ENCODE data around the gene PRKCH.
A peak's percentile ranks its signal among the peaks of the same experiment; 100 is the strongest.

Gene PRKCH

DNA sequence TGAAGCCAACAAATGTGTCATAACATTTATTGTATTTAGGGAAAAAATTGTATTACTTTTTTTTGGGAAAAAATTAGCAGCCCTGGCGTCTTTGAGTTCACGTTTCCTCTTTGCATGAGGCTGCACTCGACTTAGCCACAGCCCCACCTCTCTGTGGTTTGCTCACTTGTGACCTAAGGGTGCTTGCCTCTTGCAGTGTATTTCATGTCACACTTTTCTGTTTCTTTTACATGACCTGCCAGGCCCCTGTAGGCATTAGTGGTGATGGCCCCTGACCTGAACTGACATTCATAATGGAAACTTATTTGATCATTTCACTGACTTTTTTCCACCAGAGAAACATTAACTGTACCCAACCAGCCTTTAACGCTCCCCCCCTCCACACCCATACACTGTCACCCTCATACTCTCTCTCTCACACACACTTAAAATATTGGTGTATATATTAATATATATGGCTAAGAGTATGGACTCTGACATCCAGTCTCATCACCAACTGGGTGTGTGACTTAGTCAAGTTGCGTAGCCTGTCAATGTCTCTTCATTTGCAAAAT lies 122.9 kb downstream of the PRKCH start:
- Histone ChIP-seq H3K9me3 (ENCODE audit: insufficient read depth, low read depth, low read length) (no peaks in the 10 kb centered on the region), H3K4me3 (ENCODE audit: low read length, poor library complexity, severe bottlenecking) (peak overlapping the region; percentile 64), H3K9me2 (replicated peaks; ENCODE audit: low read depth, low read length) (no peaks in the 10 kb centered on the region), H3K36me3 (ENCODE audit: insufficient read depth, low read length) (peaks cover 30% of the 10 kb centered on the region; the same call in 1 of the 2 replicates), H3K4me2 (ENCODE audit: low read depth, low read length, poor library complexity, severe bottlenecking) (peak overlapping the region; percentile 78), H3K4me1 (ENCODE audit: insufficient read depth, low read length, poor library complexity, severe bottlenecking) (peaks cover 85% of the 10 kb centered on the region), H3K79me2 (ENCODE audit: insufficient read depth, low read length) (peaks cover 94% of the 10 kb centered on the region), H4K20me1 (ENCODE audit: insufficient read depth, low read length, poor library complexity, severe bottlenecking) (no peaks in the 10 kb centered on the region), H2AFZ (ENCODE audit: low read length) (no peak overlapping the region), H3K9ac (ENCODE audit: low read depth, low read length, poor library complexity, severe bottlenecking) (peak overlapping the region; percentile 73), H3K27me3 (ENCODE audit: insufficient read depth, low read length, poor library complexity, severe bottlenecking) (no peaks in the 10 kb centered on the region), H3F3A (ENCODE audit: low read depth) (peaks cover 8% of the 10 kb centered on the region)
- TF ChIP-seq, protein P1, sequence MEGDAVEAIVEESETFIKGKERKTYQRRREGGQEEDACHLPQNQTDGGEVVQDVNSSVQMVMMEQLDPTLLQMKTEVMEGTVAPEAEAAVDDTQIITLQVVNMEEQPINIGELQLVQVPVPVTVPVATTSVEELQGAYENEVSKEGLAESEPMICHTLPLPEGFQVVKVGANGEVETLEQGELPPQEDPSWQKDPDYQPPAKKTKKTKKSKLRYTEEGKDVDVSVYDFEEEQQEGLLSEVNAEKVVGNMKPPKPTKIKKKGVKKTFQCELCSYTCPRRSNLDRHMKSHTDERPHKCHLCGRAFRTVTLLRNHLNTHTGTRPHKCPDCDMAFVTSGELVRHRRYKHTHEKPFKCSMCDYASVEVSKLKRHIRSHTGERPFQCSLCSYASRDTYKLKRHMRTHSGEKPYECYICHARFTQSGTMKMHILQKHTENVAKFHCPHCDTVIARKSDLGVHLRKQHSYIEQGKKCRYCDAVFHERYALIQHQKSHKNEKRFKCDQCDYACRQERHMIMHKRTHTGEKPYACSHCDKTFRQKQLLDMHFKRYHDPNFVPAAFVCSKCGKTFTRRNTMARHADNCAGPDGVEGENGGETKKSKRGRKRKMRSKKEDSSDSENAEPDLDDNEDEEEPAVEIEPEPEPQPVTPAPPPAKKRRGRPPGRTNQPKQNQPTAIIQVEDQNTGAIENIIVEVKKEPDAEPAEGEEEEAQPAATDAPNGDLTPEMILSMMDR (conservative IDR thresholded peaks at IDR 0.05; ENCODE audit: low read length) = no peak
- no peak for TF ChIP-seq EZH2phosphoT487 (IDR thresholded peaks at IDR 0.05; ENCODE audit: borderline replicate concordance)

- TF ChIP-seq EZH2phosphoT487 (IDR thresholded peaks at IDR 0.05; ENCODE audit: borderline replicate concordance) = no peak
- TF ChIP-seq, protein P1 (conservative IDR thresholded peaks at IDR 0.05; ENCODE audit: low read length) = no peak
- H3K36me3 ChIP-seq (ENCODE audit: insufficient read depth, low read length) = peaks cover 60% of the 10 kb centered on the region
- H3K9ac ChIP-seq (ENCODE audit: low read depth, low read length, poor library complexity, severe bottlenecking) = peak overlapping the region; percentile 80
- no peaks in the 10 kb centered on the region for H3K9me3 ChIP-seq (ENCODE audit: insufficient read depth, low read depth, low read length)
- H3K79me2 ChIP-seq (ENCODE audit: insufficient read depth, low read length) = peaks cover 70% of the 10 kb centered on the region
- no peaks in the 10 kb centered on the region for H4K20me1 ChIP-seq (ENCODE audit: insufficient read depth, low read length, poor library complexity, severe bottlenecking)
- no peak overlapping the region for H2AFZ ChIP-seq (ENCODE audit: low read length)
- no peaks in the 10 kb centered on the region for H3K9me2 ChIP-seq (replicated peaks; ENCODE audit: low read depth, low read length)
- H3F3A ChIP-seq (ENCODE audit: low read depth) = peaks cover 35% of the 10 kb centered on the region
- H3K4me1 ChIP-seq (ENCODE audit: insufficient read depth, low read length, poor library complexity, severe bottlenecking) = peaks cover 95% of the 10 kb centered on the region
- peak overlapping the region; percentile 52 for H3K4me3 ChIP-seq (ENCODE audit: low read length, poor library complexity, severe bottlenecking)
- no peaks in the 10 kb centered on the region for H3K27me3 ChIP-seq (ENCODE audit: insufficient read depth, low read length, poor library complexity, severe bottlenecking)
- H3K4me2 ChIP-seq (ENCODE audit: low read depth, low read length, poor library complexity, severe bottlenecking) = peak overlapping the region; percentile 79
Measured at GRCh38 chr14:61451491-61451890, 130.1 kb downstream of the PRKCH start.

DNA sequence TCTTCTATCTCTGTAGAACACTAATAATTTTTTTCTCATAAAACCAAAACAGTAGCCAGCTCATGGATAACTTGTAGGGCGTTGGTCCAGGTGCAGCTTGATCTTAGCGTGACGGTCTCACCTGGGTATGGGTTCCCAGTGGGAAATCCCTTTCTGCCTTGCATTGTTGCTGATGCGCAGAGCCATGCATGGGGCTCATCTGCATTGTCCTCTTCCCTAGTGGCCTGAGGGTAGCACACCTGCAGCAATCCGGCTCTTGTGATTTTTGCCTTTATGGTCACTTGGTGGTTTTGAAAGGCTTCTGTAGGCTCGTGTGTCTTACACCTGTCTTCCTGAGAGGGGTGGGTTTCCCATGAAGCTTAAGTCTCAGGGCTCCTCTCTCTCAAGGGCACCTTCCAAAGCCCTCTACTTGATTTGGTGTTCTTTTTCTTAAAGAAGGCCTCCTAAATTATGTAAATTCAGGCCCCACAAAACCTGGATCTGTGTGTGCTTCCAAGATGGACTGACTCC lies 130.6 kb downstream of the PRKCH start:
- peak overlapping the region; percentile 80 for H3K9ac ChIP-seq (ENCODE audit: low read depth, low read length, poor library complexity, severe bottlenecking)
- H3K4me1 ChIP-seq (ENCODE audit: insufficient read depth, low read length, poor library complexity, severe bottlenecking) = peaks cover 93% of the 10 kb centered on the region
- H3F3A ChIP-seq (ENCODE audit: low read depth) = peaks cover 35% of the 10 kb centered on the region
- H3K9me3 ChIP-seq (ENCODE audit: insufficient read depth, low read depth, low read length) = no peaks in the 10 kb centered on the region
- H3K36me3 ChIP-seq (ENCODE audit: insufficient read depth, low read length) = peaks cover 58% of the 10 kb centered on the region
- no peaks in the 10 kb centered on the region for H3K27me3 ChIP-seq (ENCODE audit: insufficient read depth, low read length, poor library complexity, severe bottlenecking)
- no peaks in the 10 kb centered on the region for H3K9me2 ChIP-seq (replicated peaks; ENCODE audit: low read depth, low read length)
- peak overlapping the region; percentile 52 for H3K4me3 ChIP-seq (ENCODE audit: low read length, poor library complexity, severe bottlenecking)
- no peaks in the 10 kb centered on the region for H4K20me1 ChIP-seq (ENCODE audit: insufficient read depth, low read length, poor library complexity, severe bottlenecking)
- TF ChIP-seq EZH2phosphoT487 (IDR thresholded peaks at IDR 0.05; ENCODE audit: borderline replicate concordance) = no peak
- TF ChIP-seq, protein P1 (conservative IDR thresholded peaks at IDR 0.05; ENCODE audit: low read length) = no peak
- peak overlapping the region; percentile 79 for H3K4me2 ChIP-seq (ENCODE audit: low read depth, low read length, poor library complexity, severe bottlenecking)
- peaks cover 68% of the 10 kb centered on the region for H3K79me2 ChIP-seq (ENCODE audit: insufficient read depth, low read length)
- no peak overlapping the region for H2AFZ ChIP-seq (ENCODE audit: low read length)

Data from Loucy (cell line).